Amniotic stem cell (primary cell): ENCODE results near the gene WDR55.
"Not testable (repeated sequence)": the region's sequence is repeated elsewhere in the genome, so short reads cannot be mapped to it uniquely, and the experiment has no call there.

ENCODE experiments used
- DNase-seq: peaks from one replicate; lab custom pipeline; 2025; lab: John Stamatoyannopoulos, UW

WDR55 gene

DNA sequence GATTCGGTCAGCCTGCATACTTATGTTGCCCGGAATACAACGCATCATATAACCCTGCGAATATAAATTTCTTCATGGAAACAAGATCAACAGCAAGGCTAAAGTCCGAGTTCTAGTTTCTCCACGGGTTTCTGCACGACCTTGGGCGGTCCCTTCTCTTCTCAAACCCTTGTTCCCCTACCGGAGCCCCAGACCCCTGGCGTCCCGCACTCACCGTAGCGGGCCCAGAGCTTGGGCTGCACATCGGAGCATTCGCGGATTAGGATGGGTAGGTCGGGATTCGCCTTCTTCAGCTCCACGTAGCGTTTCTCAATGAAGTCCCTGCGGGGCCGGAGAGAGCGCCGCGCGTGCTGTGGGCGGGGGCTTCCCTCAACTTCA is 17.7 kb upstream of the WDR55 start:
- DNase-seq, result no peak

DNA sequence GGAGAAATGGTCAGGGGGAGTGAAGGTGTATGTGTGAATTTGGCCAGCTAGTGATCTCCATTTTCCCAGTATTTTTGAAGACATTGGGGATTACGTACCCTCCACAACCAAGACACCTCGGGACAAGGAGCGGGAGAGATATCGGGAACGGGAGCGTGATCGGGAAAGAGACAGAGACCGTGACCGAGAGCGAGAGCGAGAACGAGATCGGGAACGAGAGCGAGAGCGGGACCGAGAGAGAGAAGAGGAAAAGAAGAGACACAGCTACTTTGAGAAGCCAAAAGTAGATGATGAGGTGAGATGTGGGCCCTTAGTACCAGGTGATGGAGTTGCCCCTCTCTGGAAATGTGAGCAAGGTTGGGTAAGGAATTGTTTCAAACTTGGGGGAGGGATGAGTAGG is 5.8 kb upstream of the WDR55 start:
- DNase-seq, result no peak

DNA sequence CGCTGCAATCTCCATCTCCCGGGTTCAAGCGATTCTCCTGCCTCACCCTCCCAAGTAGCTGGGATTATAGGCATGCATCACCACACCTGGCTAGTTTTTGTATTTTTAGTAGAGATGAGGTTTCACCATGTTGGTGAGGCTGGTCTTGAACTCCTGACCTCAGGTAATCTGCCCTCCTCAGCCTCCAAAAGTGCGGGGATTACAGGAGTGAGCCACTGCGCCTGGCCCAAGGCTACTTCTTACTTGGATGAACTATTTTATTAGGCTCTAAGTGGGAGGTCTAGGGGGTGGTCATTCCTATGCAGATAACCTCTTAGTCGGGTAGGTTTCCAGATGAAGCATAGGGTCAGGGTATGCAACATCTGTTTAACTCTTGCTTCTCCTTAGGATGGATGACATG is 4.3 kb upstream of the WDR55 start:
- DNase-seq, result not testable (repeated sequence)

DNA sequence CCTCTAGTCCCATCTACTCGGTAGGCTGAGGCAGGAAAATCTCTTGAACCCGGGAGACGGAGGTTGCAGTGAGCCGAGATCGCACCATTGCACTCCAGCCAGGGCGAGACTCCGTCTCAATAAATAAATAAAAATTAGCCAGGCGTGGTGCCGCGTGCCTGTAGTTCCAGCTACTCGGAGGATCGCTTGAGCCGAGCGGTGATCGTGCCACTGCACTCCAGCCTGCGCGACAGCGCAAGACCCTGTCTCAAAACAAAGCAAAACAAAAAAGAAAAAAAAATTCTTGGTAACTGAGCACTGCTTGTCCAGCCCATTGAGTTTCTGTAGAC is 710 bp upstream of the WDR55 start:
- DNase-seq, result no peak

DNA sequence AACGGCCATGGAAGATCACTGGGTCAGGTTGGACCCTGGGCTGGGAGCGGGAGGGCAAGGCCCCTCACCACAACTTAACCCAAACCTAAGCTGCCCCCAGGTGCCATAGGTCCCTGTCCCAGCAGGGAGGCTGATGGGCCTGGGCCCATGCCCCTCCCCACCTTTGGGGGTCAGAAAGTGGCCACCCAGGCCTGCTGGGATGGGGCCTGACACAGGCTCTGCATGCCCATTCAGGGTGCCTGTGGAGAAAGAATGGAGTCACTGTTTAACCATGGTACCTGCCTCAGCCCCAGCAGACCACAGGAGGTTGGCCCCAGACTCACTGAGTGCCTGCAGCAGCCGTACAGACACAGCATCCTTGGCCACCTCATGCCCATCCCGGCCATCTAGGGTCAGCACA is 6.3 kb downstream of the WDR55 start:
- not testable (repeated sequence) for DNase-seq

DNA sequence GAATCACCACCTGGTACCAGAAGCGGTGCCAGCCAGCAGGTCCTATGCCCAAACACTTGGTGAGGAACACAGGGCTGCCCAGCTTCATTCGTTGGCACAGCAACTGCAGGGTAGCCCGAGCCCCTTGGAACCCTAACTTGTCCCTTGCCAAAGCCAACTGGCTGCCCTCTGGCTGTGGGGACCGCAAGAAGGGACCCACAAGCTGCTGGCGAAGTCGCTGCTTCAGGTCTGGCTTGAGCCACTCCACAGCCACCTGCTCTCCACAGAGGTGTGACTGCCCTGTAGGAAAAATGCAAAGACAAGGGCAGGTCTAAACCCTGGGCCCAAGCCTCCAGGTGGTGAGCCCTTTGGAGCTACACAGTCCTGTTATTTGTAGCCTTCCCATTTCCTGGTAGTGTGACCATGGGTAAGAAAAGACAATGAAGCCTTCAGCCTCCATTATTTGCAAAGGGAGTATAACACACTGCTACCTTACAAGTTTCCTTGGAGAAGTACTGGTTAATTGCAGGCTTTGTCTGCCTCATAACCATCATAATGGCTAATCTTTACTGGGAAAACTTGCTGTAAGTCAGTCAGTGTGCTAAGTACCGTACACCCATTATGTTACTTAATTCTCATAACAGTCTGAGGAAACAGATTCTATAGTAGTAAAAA is 6.9 kb downstream of the WDR55 start:
- no peak for DNase-seq

DNA sequence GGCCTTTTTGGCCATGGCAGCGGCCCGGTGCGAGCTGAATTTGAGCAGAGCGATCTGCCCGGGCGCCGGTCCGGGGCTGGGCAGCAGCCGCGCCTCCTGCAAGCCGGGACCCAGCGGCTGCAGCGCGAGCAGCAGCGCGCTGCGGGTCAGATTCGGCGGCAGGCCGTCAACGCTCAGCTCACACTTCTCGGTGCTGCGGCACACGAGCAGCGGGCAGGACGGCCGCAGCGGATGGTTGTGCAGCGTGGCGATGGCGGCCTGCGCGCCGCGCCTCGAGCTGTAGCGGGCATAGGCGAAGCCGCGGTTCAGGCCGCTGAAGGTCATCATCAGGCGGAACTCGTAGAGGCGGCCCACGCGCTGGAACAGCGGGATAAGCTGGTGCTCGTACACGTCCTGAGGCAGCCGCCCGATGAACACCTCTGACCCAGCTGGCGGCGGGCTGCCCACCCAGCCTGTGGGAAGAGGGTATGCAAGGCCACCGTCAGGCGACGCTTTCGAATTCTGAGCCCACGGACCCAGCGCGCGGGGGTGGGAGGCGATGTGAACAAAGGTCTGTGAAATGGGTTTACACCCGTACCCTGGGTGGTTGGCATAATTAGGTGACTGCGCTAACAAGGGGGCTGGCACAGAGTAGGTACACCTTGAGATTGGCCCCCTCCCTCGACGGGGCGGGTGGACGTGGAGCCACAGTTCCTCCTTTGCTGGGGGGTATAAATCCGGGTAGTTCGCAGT is 7.9 kb downstream of the WDR55 start:
- no peak for DNase-seq

DNA sequence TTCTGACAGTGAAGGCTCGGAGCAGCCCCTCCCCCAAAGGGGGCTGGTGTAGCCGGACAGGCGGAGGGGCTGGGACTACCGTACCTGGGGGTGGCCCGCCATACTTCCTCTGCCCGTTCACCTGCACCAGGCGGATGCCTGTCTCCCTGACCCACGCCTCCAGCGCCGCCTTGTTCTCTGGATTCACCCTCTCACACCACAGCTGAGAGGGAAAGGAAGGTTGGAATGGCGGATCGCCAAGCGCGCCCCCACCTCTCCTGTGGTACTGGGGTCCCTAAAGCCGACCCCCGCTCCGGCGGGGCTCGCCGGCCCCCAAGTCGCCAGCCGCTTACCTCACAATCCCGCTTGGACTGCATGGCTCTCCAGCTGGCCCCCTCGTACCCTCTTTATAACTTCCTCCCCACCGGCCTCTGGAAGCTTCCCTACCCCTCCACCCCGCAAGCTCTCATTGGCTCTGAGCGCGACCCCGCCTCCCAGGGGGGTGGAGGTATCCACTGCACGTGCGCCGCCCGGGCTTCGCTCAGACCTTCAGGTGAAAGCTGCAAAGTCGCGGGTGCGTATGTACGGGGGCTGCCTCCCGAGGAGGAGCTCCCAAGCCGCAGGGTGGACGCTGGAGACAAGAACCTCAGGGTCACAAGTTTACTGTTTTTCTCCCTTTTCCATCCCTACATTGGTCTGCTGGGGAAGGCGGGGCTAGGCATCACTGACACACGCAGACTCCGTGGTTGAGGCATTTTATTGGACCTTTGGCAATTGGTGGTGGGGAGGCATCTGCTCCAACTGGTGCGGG is 8.7 kb downstream of the WDR55 start, which contains the start of gene DND1:
Gene DND1 (minus strand): TSS at position 390 of the 790 bp plus-strand sequence. CDS start 34 bp downstream, at position 356.
- no peak for DNase-seq

DNA sequence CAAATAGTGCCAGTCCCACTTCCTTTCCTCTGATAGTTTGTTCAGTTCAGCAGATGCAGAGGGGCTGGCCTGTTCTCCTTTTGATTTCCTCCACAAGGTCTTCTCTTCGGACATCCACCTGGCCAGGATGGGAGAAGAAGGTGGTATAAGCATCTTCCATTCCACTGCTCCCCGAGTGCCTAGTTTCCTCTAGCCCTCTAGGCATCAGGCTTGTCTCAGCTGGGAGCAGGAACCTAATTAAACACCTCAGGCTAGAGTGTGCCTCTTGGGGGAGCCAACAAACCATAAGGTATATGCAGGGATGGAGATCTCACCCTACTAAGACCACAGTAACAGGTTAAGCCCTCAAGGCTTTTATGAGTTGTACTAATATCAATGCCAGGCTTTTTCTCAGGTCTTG is 9.5 kb downstream of the WDR55 start:
- no peak for DNase-seq

DNA sequence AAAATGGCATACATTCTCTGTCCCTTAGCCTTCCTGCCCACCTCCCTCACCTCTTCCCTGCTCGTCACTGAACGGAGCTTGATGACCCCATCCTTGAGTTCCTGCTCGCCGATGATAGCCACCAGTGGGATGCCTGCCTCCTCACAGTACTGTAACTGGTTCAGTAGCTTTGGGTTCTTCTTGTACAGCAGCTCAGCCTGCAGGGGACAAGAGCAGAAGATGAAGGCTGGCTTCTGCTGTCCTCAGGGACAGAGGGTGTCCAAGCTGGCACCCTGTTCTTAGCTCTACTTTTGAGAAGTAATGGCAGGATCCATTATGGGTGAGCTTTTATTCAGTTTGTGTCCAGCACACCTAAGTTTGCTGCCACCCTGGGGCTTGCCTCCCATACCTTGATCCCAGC is 9.9 kb downstream of the WDR55 start:
- no peak for DNase-seq

DNA sequence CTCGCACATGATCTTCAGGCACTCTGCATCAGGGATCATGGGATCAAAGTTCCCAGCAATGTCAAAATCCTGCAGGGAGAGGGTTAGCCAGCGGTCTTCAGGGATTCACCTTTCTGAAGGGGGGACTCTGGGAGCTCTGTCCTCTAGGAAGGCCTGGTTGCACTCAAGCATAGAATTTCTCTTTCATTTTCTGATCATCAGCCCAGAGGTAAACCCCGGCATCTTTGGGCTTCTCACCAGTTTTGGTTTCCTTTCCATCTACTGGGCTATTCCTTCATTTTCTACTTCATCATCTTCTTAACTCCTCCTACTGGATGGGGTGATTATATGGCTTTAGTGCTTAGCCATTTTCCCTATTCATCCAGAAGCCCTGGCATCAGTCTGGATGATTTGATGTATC is 13.2 kb downstream of the WDR55 start:
- DNase-seq, result no peak

DNA sequence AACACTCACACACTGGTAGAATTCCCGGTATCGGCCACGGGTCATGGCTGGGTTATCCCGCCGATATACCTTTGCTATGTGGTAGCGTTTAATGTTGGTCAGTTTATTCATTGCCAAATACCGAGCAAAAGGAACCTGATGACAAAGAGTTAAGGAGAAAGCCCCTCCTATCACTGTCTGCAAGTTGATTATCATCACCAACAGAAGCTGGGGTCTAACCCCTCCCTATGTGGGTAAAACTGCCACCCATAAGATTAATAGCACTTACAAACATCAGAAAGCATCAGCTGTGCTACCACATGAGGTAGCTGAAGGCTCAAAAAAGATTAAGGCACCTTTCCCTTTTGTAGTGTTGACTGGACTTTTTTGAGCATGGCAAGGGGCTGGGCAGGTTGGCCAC is 14.3 kb downstream of the WDR55 start:
- DNase-seq, result no peak

DNA sequence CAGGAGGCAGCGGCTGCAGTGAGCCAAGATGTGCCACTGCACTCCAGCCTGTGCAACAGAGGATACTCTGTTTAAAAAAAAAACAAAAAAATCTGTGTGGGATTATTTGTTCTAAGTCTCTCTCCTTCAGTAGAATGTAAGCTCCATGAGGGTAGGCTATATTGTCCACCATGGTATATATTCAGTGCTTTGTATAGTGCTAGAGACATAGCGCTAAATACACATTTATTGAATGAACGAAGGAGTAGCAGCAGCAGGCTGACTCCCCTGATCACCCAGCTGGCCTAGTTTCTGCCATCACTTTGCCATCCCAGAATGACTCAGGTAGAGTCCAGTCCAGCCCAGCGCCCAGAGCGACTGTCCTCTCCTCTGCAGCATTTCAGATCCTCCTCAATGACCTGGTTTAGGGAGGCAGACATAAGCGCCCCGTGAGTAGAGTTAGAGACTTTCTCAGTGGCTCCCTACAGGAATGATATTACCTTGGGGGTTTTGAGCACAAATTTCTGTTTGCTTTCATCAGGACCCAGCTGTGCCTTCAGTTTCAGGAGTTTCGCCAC is 25.8 kb downstream of the WDR55 start:
- no peak for DNase-seq

DNA sequence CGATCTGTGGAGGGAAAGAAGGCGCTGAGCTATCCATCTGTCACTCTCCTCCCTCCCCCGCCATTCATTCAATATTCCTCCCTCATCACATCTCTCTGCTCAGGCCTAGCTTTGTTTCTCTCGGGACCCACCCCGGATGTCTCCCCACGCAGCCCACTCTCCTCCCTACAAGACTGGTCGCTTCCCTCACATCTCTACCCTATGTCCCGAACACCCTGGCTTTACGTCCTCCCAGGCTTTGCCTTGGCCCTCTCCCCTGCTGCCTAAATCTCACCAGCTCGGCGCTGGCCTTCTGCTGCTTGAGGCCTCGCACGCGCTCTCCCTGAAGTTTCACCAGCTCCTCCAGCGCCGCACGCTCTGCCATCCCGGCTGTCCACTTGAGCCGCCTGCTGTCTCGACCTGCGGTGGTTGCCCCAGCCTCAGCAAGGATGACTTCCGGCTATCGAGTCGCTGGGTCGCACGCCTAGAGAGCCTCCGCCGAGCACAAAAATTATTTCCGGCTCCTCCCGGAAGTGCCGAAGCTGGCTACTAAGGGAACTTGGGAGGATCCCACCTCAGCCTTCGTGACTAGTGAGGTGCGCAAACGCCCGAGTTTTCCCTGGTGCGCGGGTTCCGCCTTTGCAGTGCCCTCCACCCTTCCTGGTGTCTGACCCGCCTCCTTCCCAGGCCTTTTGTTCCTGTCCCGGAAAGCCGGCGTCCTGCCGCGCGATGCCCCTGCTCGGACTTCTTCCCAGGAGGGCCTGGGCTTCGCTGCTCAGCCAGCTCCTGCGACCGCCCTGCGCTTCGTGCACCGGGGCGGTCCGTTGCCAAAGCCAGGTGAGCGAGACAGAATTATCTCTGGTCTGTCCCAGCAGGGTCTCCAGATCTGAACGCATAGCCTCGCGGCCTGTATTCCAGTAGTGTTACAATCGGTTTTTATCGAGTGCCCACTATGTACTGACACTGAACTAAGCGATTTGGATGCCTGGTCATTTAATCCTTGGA is 26.5 kb downstream of the WDR55 start, which contains the start of the genes HARS1 and HARS2:
Gene HARS1 (minus strand): TSS at position 430 of the 984 bp plus-strand sequence. CDS start 66 bp downstream, at position 364.
Gene HARS2 (plus strand): TSS at position 515 of the 984 bp plus-strand sequence. CDS start 194 bp downstream, at position 709.
- DNase-seq, result peak; percentile 95

DNA sequence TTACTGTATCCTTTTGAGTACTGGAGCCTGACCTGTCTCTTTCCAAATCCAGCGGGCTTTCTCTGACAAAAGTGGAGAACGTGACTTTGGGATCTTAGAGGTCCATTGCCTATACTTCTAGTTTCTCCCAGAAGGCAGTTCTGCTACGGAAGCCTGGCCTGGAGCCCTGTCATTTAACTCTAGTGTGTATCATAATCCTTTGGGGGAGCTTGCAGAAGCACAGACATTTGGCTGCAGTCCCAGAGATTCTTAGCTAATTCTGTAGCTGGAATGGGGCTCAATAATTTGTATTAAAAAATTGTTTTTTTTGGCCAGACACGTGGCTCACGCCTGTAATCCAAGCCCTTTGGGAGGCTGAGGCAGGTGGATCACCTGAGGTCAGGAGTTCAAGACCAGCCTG is 29.6 kb downstream of the WDR55 start:
- DNase-seq, result no peak

DNA sequence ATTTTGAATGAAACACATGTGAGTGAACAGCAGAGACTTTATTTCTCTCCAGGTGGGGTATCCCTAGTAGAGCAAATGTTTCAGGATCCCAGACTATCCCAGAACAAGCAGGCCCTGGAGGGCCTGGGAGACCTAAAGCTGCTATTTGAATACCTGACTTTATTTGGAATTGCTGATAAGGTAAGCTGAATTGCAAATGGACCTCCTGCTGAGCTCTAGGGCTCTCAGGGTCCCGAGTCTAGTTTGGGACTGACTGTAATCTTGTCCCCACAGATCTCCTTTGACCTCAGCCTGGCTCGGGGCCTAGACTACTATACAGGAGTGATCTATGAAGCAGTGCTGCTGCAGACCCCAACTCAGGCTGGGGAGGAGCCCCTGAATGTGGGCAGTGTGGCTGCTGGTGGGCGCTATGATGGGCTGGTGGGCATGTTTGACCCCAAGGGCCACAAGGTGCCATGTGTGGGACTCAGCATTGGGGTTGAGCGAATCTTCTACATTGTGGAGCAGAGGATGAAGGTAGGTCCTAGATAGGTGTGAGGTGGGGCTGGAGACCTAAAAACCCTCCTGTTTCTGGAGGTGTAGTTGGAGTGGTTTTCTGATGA is 32.3 kb downstream of the WDR55 start:
- no peak for DNase-seq

DNA sequence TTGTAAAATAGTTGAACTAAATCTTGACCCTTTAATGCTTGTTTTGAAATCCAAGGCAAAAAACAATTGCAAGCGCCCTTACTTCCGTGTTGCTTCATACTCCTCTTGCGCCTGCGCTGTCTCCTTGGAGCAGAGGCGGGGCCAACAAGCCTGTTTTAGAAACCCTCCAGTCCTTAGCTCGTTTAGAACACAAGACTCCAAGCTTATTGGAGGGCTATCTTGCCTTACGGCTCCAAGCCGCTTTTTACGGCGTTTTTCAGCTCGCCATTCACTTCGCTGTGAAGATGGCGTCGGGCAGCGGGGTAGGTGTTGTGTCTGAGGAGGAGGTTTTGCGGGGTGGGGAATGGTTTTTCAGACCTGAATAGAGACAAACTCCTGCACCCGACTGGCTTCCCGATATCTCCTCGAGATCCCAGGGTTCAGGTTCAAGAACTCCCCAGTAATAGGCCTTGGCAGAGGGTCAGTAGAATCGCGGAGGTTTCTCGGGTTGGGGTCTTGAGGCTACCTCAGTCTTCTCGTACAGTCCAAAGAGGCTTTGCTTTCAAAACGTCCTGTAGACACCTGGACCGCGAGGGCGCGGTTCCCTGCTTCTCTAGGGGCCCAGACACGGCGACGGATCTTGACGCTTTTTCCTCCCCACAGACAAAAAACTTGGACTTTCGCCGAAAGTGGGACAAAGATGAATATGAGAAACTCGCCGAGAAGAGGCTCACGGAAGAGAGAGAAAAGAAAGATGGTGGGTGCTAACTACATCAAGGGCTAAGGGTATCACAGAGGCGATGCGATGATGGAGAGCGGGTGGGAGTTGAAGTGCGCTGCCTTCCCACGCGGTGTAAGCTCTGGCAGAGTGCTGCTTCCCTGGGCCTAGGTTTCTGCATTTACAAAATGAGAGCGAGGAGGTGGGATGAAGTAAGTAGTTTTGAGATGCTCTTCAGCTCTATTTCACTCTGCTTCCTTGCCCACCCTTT is 35.8 kb downstream of the WDR55 start, which contains the start of gene ZMAT2:
Gene ZMAT2 (plus strand): TSS at position 271 of the 968 bp plus-strand sequence. CDS start 14 bp downstream, at position 285.
- DNase-seq, result peak; percentile 95

DNA sequence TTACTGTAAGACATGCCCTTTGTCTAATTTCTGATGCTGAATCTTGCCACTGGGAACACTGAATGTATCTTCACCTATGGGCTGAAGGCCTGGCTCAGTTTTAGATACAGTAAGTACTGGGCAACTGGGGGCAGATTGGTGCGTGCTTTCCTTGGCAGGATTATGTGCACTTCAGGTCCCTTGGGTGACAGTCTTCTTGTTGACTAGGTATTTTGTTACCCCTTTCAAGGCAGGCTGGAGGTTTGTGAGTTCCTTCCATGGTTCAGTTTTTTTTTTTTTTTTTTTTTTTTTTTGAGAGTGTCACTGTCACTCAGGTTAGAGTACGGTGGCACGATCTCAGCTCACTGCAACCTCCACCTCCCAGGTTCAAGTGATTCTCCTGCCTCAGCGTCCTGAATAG is 43.1 kb downstream of the WDR55 start:
- DNase-seq, result no peak

DNA sequence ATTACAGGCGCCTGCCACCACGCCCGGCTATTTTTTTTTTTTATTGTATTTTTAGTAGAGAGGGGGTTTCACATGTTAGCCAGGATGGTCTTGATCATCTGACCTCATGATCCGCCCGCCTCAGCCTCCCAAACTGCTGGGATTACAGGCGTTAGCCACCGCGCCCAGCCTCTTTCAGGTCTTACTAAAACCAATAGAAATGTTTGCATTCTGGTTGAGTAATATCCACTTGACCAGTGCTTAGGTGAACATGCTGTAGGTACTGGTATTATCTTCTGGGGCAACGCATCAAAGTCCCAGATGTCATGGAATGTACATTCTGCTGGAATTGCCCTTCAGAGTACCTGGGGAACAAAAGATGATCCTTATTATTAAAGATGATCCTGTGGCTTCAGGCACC is 44.1 kb downstream of the WDR55 start:
- not testable (repeated sequence) for DNase-seq
